ENCODE results near the gene HECTD4.

Gene HECTD4

GRCh38 chr12:112166051-112167015 lies 215.9 kb downstream of the HECTD4 start:
- H3K4me3 ChIP-seq (ENCODE audit: low read depth, low read length, poor library complexity, severe bottlenecking) = no peak overlapping the region
- no peaks in the 10 kb centered on the region for H4K20me1 ChIP-seq (ENCODE audit: insufficient read depth, low read length)
- H2AFZ ChIP-seq (ENCODE audit: low read length) = no peak overlapping the region
- no peak overlapping the region for H3K4me2 ChIP-seq (ENCODE audit: low read length)
- H3K4me1 ChIP-seq (ENCODE audit: insufficient read depth, low read length, severe bottlenecking) = no peaks in the 10 kb centered on the region
- H3K27me3 ChIP-seq (ENCODE audit: insufficient read depth, low read length) = no peaks in the 10 kb centered on the region
- H3K9me3 ChIP-seq (ENCODE audit: low read length) = no peaks in the 10 kb centered on the region
- no peaks in the 10 kb centered on the region for H3K79me2 ChIP-seq (ENCODE audit: insufficient read depth, low read length)
- H3K36me3 ChIP-seq (ENCODE audit: insufficient read depth, low read length) = peaks cover 22% of the 10 kb centered on the region
- no peaks in the 10 kb centered on the region for H3F3A ChIP-seq (ENCODE audit: insufficient read depth, low read length)
- H3K27ac ChIP-seq (ENCODE audit: low read depth, low read length, poor library complexity, severe bottlenecking) = no peak overlapping the region
- no peaks in the 10 kb centered on the region for H3K9me2 ChIP-seq (ENCODE audit: low read depth, low read length)
- TF ChIP-seq EZH2 (IDR thresholded peaks at IDR 0.05; ENCODE audit: borderline replicate concordance, low read length) = no peak
- TF ChIP-seq CTCF (IDR thresholded peaks at IDR 0.05; ENCODE audit: low read length) = no peak
- H3K9ac ChIP-seq (ENCODE audit: low read length) = no peak overlapping the region

GRCh38 chr12:112165624-112166023 lies 216.6 kb downstream of the HECTD4 start:
- no peaks in the 10 kb centered on the region for H3K79me2 ChIP-seq (ENCODE audit: insufficient read depth, low read length)
- no peaks in the 10 kb centered on the region for H3K4me1 ChIP-seq (ENCODE audit: insufficient read depth, low read length, severe bottlenecking)
- no peak overlapping the region for H3K9ac ChIP-seq (ENCODE audit: low read length)
- H3K27me3 ChIP-seq (ENCODE audit: insufficient read depth, low read length) = no peaks in the 10 kb centered on the region
- no peak overlapping the region for H3K4me3 ChIP-seq (ENCODE audit: low read depth, low read length, poor library complexity, severe bottlenecking)
- H4K20me1 ChIP-seq (ENCODE audit: insufficient read depth, low read length) = no peaks in the 10 kb centered on the region
- H3K27ac ChIP-seq (ENCODE audit: low read depth, low read length, poor library complexity, severe bottlenecking) = no peak overlapping the region
- no peak overlapping the region for H3K4me2 ChIP-seq (ENCODE audit: low read length)
- no peaks in the 10 kb centered on the region for H3K9me3 ChIP-seq (ENCODE audit: low read length)
- no peaks in the 10 kb centered on the region for H3F3A ChIP-seq (ENCODE audit: insufficient read depth, low read length)
- TF ChIP-seq EZH2 (IDR thresholded peaks at IDR 0.05; ENCODE audit: borderline replicate concordance, low read length) (no peak), CTCF (IDR thresholded peaks at IDR 0.05; ENCODE audit: low read length) (no peak)
- no peak overlapping the region for H2AFZ ChIP-seq (ENCODE audit: low read length)
- H3K36me3 ChIP-seq (ENCODE audit: insufficient read depth, low read length) = peaks cover 26% of the 10 kb centered on the region
- no peaks in the 10 kb centered on the region for H3K9me2 ChIP-seq (ENCODE audit: low read depth, low read length)

GRCh38 chr12:112164011-112164660 lies 218.1 kb downstream of the HECTD4 start:
- no peak for TF ChIP-seq CTCF (IDR thresholded peaks at IDR 0.05; ENCODE audit: low read length)
- TF ChIP-seq EZH2 (IDR thresholded peaks at IDR 0.05; ENCODE audit: borderline replicate concordance, low read length) = no peak
- no peak overlapping the region for H3K4me3 ChIP-seq (ENCODE audit: low read depth, low read length, poor library complexity, severe bottlenecking)
- H3K27me3 ChIP-seq (ENCODE audit: insufficient read depth, low read length) = no peaks in the 10 kb centered on the region
- H3F3A ChIP-seq (ENCODE audit: insufficient read depth, low read length) = no peaks in the 10 kb centered on the region
- no peaks in the 10 kb centered on the region for H4K20me1 ChIP-seq (ENCODE audit: insufficient read depth, low read length)
- H3K9me3 ChIP-seq (ENCODE audit: low read length) = no peaks in the 10 kb centered on the region
- peaks cover 41% of the 10 kb centered on the region for H3K36me3 ChIP-seq (ENCODE audit: insufficient read depth, low read length)
- no peaks in the 10 kb centered on the region for H3K4me1 ChIP-seq (ENCODE audit: insufficient read depth, low read length, severe bottlenecking)
- H2AFZ ChIP-seq (ENCODE audit: low read length) = no peak overlapping the region
- no peak overlapping the region for H3K27ac ChIP-seq (ENCODE audit: low read depth, low read length, poor library complexity, severe bottlenecking)
- no peaks in the 10 kb centered on the region for H3K79me2 ChIP-seq (ENCODE audit: insufficient read depth, low read length)
- H3K4me2 ChIP-seq (ENCODE audit: low read length) = no peak overlapping the region
- no peaks in the 10 kb centered on the region for H3K9me2 ChIP-seq (ENCODE audit: low read depth, low read length)
- no peak overlapping the region for H3K9ac ChIP-seq (ENCODE audit: low read length)
